ENCODE results near the gene UPP2. TPM values are rescaled to one million over a fixed set of nuclear protein-coding genes. Genes with fewer than 3 reads are reported as not detected.

UPP2 gene
- total and polyA plus RNA-seq, 7 donors, result 0.06 TPM; not detected in 6

DNA sequence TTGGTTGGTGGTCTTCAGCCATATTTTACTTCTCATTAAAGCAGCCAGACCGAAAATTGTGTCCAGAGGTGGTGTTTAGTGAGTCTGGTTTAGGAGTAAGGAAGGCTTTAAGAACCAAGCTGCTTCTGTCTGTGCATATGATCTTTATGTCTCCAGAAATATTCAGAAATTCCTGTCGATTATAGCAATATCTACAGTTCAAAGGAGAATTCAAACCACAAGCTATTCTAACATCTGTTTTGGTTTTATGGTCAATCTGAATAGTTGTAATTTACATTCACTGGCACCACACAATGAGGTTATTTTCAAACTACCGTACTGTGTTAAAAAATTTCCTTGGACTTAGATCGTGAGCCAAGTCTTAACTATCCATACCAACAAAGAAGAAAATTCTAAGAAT, 11.3 kb downstream of the UPP2 start:
- 35 to 62% methylated on average over 4 of the region's 4 CpGs for WGBS, 2 donors
- no peaks in the 10 kb centered on the region for H3K36me3 ChIP-seq
- intact Hi-C loops (cut with DNase I), result no loop called here
- no peak for TF ChIP-seq POLR2AphosphoS5 (IDR thresholded peaks at IDR 0.05)
- no peak for TF ChIP-seq POLR2A (IDR thresholded peaks at IDR 0.05)
- TF ChIP-seq EP300 (IDR thresholded peaks at IDR 0.05), result no peak
- no peak for TF ChIP-seq CTCF (IDR thresholded peaks at IDR 0.05)
- no peak for DNase-seq
- no peaks in the 10 kb centered on the region for H3K27me3 ChIP-seq
- no peaks in the 10 kb centered on the region for H3K9me3 ChIP-seq
- no peaks in the 10 kb centered on the region for H3K4me1 ChIP-seq
- H3K4me3 ChIP-seq, result no peak overlapping the region
- H3K27ac ChIP-seq, result no peak overlapping the region

GRCh38 chr2:158113741-158114295, 12.1 kb downstream of the UPP2 start:
- no peak overlapping the region for H3K27ac ChIP-seq
- no peaks in the 10 kb centered on the region for H3K4me1 ChIP-seq
- TF ChIP-seq POLR2AphosphoS5 (IDR thresholded peaks at IDR 0.05), result no peak
- no peak for TF ChIP-seq CTCF (IDR thresholded peaks at IDR 0.05)
- TF ChIP-seq EP300 (IDR thresholded peaks at IDR 0.05), result no peak
- no peak for TF ChIP-seq POLR2A (IDR thresholded peaks at IDR 0.05)
- H3K27me3 ChIP-seq, result no peaks in the 10 kb centered on the region
- H3K4me3 ChIP-seq, result no peak overlapping the region
- DNase-seq, result no peak
- intact Hi-C loops (cut with DNase I), result no loop called here
- 82 to 89% methylated on average over 4 of the region's 4 CpGs for WGBS, 2 donors
- H3K9me3 ChIP-seq, result no peaks in the 10 kb centered on the region
- no peaks in the 10 kb centered on the region for H3K36me3 ChIP-seq

DNA sequence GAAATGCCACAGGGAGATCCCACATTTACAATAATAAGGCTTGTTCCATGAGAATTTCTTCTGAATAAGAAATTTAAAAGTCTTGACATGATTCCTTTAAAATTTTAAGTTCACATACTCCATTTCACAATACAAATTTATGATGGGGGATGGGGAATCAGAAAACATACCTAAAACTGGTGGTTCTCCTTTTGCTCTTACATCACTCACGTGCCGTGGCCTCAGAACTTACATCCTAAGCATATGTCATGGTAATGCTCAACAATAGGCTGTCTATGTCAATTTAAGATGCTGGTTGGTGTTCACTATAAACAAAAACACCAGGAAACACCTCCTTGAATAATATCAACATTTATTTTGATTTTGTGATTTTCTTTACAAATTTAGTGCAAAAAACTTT, 12.8 kb downstream of the UPP2 start:
- intact Hi-C loops (cut with DNase I), result no loop called here
- Histone ChIP-seq H3K36me3 (no peaks in the 10 kb centered on the region), H3K4me3 (no peak overlapping the region), H3K27me3 (no peaks in the 10 kb centered on the region), H3K4me1 (no peaks in the 10 kb centered on the region), H3K27ac (no peak overlapping the region), H3K9me3 (no peaks in the 10 kb centered on the region)
- DNase-seq, result no peak
- TF ChIP-seq CTCF (IDR thresholded peaks at IDR 0.05) (no peak), EP300 (IDR thresholded peaks at IDR 0.05) (no peak), POLR2A (IDR thresholded peaks at IDR 0.05) (no peak), POLR2AphosphoS5 (IDR thresholded peaks at IDR 0.05) (no peak)
- WGBS, 2 donors, result 60 to 66% methylated on average over 2 of the region's 2 CpGs

DNA sequence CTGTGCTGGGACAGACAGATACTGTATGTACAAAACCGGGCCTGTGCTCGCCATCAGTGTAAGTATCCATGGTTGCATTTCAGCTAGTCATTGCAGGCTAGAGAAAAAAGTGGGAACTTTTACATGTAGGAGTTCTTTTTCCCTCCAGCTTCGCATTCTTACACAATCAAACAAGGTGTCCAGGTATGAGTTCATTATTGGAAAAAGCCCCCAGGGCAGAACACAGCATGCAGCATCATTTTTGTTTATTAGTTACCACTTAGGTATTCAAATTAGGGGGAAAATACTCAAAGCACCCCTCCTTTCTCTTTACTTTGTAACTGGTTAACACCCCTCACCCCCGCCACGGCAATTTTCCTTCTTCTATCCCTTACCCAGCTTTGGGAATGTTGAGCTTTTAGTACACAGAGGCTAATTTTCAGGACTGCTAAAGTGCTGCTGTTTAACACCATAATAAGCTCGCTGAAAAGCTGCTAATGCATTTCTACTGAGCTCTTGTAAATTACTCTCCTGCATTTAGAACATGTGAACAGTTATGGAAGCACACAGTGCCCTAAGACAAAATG, 13.6 kb downstream of the UPP2 start:
- Histone ChIP-seq H3K27me3 (no peaks in the 10 kb centered on the region), H3K4me1 (no peaks in the 10 kb centered on the region), H3K9me3 (no peaks in the 10 kb centered on the region), H3K27ac (no peak overlapping the region), H3K36me3 (no peaks in the 10 kb centered on the region), H3K4me3 (no peak overlapping the region)
- TF ChIP-seq EP300 (IDR thresholded peaks at IDR 0.05) (no peak), POLR2A (IDR thresholded peaks at IDR 0.05) (no peak), POLR2AphosphoS5 (IDR thresholded peaks at IDR 0.05) (no peak), CTCF (IDR thresholded peaks at IDR 0.05) (no peak)
- intact Hi-C loops (cut with DNase I), result no loop called here
- no peak for DNase-seq
- 80 to 86% methylated on average over 6 of the region's 6 CpGs for WGBS, 2 donors

- Histone ChIP-seq H3K9me3 (no peaks in the 10 kb centered on the region), H3K27ac (no peak overlapping the region), H3K27me3 (no peaks in the 10 kb centered on the region), H3K4me3 (no peak overlapping the region), H3K4me1 (no peaks in the 10 kb centered on the region), H3K36me3 (no peaks in the 10 kb centered on the region)
- DNase-seq, result no peak
- WGBS, 2 donors, result 91 to 93% methylated on average over 3 of the region's 3 CpGs
- intact Hi-C loops (cut with DNase I), result no loop called here
- TF ChIP-seq EP300 (IDR thresholded peaks at IDR 0.05), result no peak
- no peak for TF ChIP-seq CTCF (IDR thresholded peaks at IDR 0.05)
- TF ChIP-seq POLR2A (IDR thresholded peaks at IDR 0.05), result no peak
Observed at GRCh38 chr2:158116936-158117335, 15.3 kb downstream of the UPP2 start.
